Brain microvascular endothelial cell (primary cell): ENCODE measurements around the gene BMI1.
"Not testable (repeated sequence)": the region's sequence is repeated elsewhere in the genome, so short reads cannot be mapped to it uniquely, and the experiment has no call there.

Source experiments
- DNase-seq: peaks from one replicate; pipeline ENCODE4 v3.0.0-alpha.2; 2020
- H3K27ac ChIP-seq: fragments of 250-450 bp; sonication (Bioruptor Pico); 2 replicates; pipeline ENCODE4 v1.5.1; 2020; ENCODE audit warnings: mild to moderate bottlenecking, moderate library complexity
- H3K27me3 ChIP-seq: fragments of 250-450 bp; sonication (Bioruptor Pico); replicated peaks from 2 replicates; pipeline ENCODE4 v1.5.1; 2020; ENCODE audit warnings: mild to moderate bottlenecking
- H3K36me3 ChIP-seq: fragments of 250-450 bp; sonication (Bioruptor Pico); replicated peaks from 2 replicates; pipeline ENCODE4 v1.5.1; 2020; ENCODE audit warnings: mild to moderate bottlenecking
- H3K4me3 ChIP-seq: 2 replicates; pipeline ENCODE4 v1.5.1; 2011; ENCODE audit warnings: low read depth, mild to moderate bottlenecking, control low read depth, low read length, moderate library complexity
- CTCF ChIP-seq: IDR thresholded peaks from 2 replicates; pipeline ENCODE4 v1.5.1; 2011; ENCODE audit warnings: low read depth, mild to moderate bottlenecking, moderate library complexity, low read length, control low read depth, inconsistent platforms; ENCODE audit errors: missing control alignments
- in situ Hi-C: cut with HindIII; loops from 2 replicates; pipeline ENCODE4 v1.10.0; 2017; ENCODE audit warnings: low sequenced_read_pairs, low pct_ligation_motif_present

The BMI1 gene

GRCh38 chr10:22294694-22295093 lies 26.2 kb upstream of the BMI1 start:
- Histone ChIP-seq H3K36me3 (no peaks in the 10 kb centered on the region), H3K4me3 (no peak overlapping the region), H3K27ac (no peak overlapping the region), H3K27me3 (no peaks in the 10 kb centered on the region)
- in situ Hi-C loops = no loop called here
- no peak for TF ChIP-seq CTCF
- DNase-seq = no peak

GRCh38 chr10:22301193-22301592 lies 19.7 kb upstream of the BMI1 start:
- peak; percentile 30 for TF ChIP-seq CTCF
- in situ Hi-C loops = no loop called here
- no peak for DNase-seq
- H3K27me3 ChIP-seq = no peaks in the 10 kb centered on the region
- no peak overlapping the region for H3K4me3 ChIP-seq
- H3K27ac ChIP-seq = no peak overlapping the region
- H3K36me3 ChIP-seq = no peaks in the 10 kb centered on the region

GRCh38 chr10:22303461-22303860 lies 17.4 kb upstream of the BMI1 start:
- no peaks in the 10 kb centered on the region for H3K36me3 ChIP-seq
- no peaks in the 10 kb centered on the region for H3K27me3 ChIP-seq
- DNase-seq = no peak
- in situ Hi-C loops = no loop called here
- no peak overlapping the region for H3K4me3 ChIP-seq
- TF ChIP-seq CTCF = no peak
- no peak overlapping the region for H3K27ac ChIP-seq

GRCh38 chr10:22305721-22306120 lies 15.2 kb upstream of the BMI1 start:
- in situ Hi-C loops = no loop called here
- no peak overlapping the region for H3K27ac ChIP-seq
- no peak overlapping the region for H3K4me3 ChIP-seq
- H3K36me3 ChIP-seq = no peaks in the 10 kb centered on the region
- TF ChIP-seq CTCF = no peak
- no peak for DNase-seq
- H3K27me3 ChIP-seq = no peaks in the 10 kb centered on the region

GRCh38 chr10:22308390-22308789 lies 12.5 kb upstream of the BMI1 start:
- no peak for TF ChIP-seq CTCF
- H3K4me3 ChIP-seq = no peak overlapping the region
- H3K36me3 ChIP-seq = no peaks in the 10 kb centered on the region
- in situ Hi-C loops = no loop called here
- no peaks in the 10 kb centered on the region for H3K27me3 ChIP-seq
- no peak overlapping the region for H3K27ac ChIP-seq
- DNase-seq = peak; percentile 65

- TF ChIP-seq CTCF = no peak
- in situ Hi-C loops = no loop called here
- DNase-seq = no peak
- Histone ChIP-seq H3K4me3 (no peak overlapping the region), H3K36me3 (no peaks in the 10 kb centered on the region), H3K27me3 (no peaks in the 10 kb centered on the region), H3K27ac (no peak overlapping the region)
Measured at GRCh38 chr10:22309180-22310000, 11.5 kb upstream of the BMI1 start.

- in situ Hi-C loops, H3K36me3 ChIP-seq, H3K27me3 ChIP-seq, H3K4me3 ChIP-seq, H3K27ac ChIP-seq, DNase-seq: not testable (repeated sequence)
Measured at GRCh38 chr10:22310012-22310411, 10.9 kb upstream of the BMI1 start.
